GM19099 (cell line): ENCODE measurements around the gene RNF115.

Experiments used
- POLR2A ChIP-seq: IDR thresholded peaks from 3 replicates; pipeline ENCODE4 v1.6.1; 2011; ENCODE audit warnings: low read depth; ENCODE audit not compliant: insufficient read length; ENCODE audit errors: extremely low read depth

RNF115 gene

GRCh38 chr1:145747398-145748247, 76.3 kb downstream of the RNF115 start:
- TF ChIP-seq POLR2A, result no peak

GRCh38 chr1:145740269-145740668, 83.6 kb downstream of the RNF115 start:
- TF ChIP-seq POLR2A, result no peak

GRCh38 chr1:145736191-145736590, 87.7 kb downstream of the RNF115 start:
- TF ChIP-seq POLR2A, result no peak

- no peak for TF ChIP-seq POLR2A
Measured at GRCh38 chr1:145730900-145731299, 93.0 kb downstream of the RNF115 start.

GRCh38 chr1:145730467-145730866, 93.4 kb downstream of the RNF115 start:
- no peak for TF ChIP-seq POLR2A

GRCh38 chr1:145729666-145730436, 94.0 kb downstream of the RNF115 start:
- TF ChIP-seq POLR2A, result no peak

- no peak for TF ChIP-seq POLR2A
Measured at GRCh38 chr1:145729196-145729595, 94.7 kb downstream of the RNF115 start.

GRCh38 chr1:145720878-145721671, 102.8 kb downstream of the RNF115 start:
- TF ChIP-seq POLR2A, result no peak

- no peak for TF ChIP-seq POLR2A
Measured at GRCh38 chr1:145720556-145720877, 103.4 kb downstream of the RNF115 start.

- TF ChIP-seq POLR2A, result no peak
Measured at GRCh38 chr1:145719230-145720079, 104.4 kb downstream of the RNF115 start, which contains the start of gene CD160. TSS of gene CD160 (plus strand) at chr1:145719499. CDS start at chr1:145728328, 8,829 bp downstream.

GRCh38 chr1:145717833-145718232, 106.1 kb downstream of the RNF115 start:
- TF ChIP-seq POLR2A, result no peak

- no peak for TF ChIP-seq POLR2A
Measured at GRCh38 chr1:145716641-145717345, 107.1 kb downstream of the RNF115 start.

GRCh38 chr1:145714524-145715111, 109.3 kb downstream of the RNF115 start:
- no peak for TF ChIP-seq POLR2A
